Mononuclear cell (primary cell): ENCODE results near the gene TENM4. TPM values are rescaled to one million over a fixed set of nuclear protein-coding genes. Genes with fewer than 3 reads are reported as not detected.
"Not testable (repeated sequence)": the region's sequence is repeated elsewhere in the genome, so short reads cannot be mapped to it uniquely, and the experiment has no call there.

Source experiments
- H3K27me3 ChIP-seq: 2 replicates; pipeline ENCODE4 v1.6.0; 2011; ENCODE audit warnings: low read length, control low read depth; ENCODE audit not compliant: insufficient read depth
- H3K4me1 ChIP-seq: 2 replicates; pipeline ENCODE4 v1.5.1; 2011; ENCODE audit warnings: mild to moderate bottlenecking, low read length, control low read depth; ENCODE audit not compliant: insufficient read depth
- H3K4me3 ChIP-seq: 2 replicates; pipeline ENCODE4 v1.5.1; 2011; ENCODE audit warnings: mild to moderate bottlenecking, low read length, moderate library complexity
- H3K9me3 ChIP-seq: 2 replicates; pipeline ENCODE4 v1.5.1; 2011; ENCODE audit warnings: low read depth, mild to moderate bottlenecking, control low read depth, low read length
- total RNA-seq: library from RNA; depleted of rRNA; stranded (reverse); fragments of >200 nt; gene quantifications from one replicate; pipeline ENCODE4 v1.2.3, GENCODE V29; 2012

The TENM4 gene
- total RNA-seq, 1 donor, result 0.63 TPM

DNA sequence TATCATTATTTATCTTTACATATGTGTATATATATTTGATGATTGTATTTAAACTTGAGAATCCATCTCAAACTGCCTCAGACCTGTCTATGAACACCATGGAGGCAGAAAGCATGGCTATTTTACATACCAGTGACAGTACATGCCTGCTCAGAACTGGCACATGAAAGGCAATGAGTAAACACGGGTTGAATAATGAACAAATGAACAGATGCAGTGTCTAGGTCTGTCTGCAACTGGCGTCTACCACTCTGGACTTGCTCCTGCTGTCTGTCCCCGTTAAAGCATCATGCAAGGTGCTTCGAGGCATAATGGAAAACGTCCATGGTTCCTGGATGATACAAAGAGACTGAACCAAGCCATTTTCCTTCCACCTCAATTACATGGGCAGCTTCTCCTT, 594.6 kb downstream of the TENM4 start:
- Histone ChIP-seq H3K4me1 (no peaks in the 10 kb centered on the region), H3K4me3 (no peak overlapping the region), H3K9me3 (no peaks in the 10 kb centered on the region), H3K27me3 (peaks cover 4% of the 10 kb centered on the region)

DNA sequence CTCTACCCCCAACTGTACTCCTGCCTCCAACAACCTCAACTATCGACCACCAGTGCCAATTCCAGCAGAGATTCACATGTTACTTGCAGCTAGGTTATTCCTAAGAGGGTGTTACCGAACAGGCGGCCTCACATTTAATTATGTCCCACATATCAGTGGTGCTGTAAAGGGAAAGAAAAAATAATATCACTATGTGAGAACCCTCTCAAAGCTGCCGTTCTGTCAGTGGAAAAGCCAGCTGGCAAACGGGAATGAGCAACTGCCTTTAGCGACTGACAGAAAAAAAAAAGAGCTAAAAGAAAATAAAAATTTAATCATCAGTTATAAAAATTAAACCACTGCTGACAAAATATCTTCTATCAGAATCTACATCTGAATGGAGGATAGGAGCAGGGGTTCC, 595.3 kb downstream of the TENM4 start:
- no peaks in the 10 kb centered on the region for H3K4me1 ChIP-seq
- no peaks in the 10 kb centered on the region for H3K9me3 ChIP-seq
- H3K27me3 ChIP-seq, result peaks cover 4% of the 10 kb centered on the region
- no peak overlapping the region for H3K4me3 ChIP-seq

DNA sequence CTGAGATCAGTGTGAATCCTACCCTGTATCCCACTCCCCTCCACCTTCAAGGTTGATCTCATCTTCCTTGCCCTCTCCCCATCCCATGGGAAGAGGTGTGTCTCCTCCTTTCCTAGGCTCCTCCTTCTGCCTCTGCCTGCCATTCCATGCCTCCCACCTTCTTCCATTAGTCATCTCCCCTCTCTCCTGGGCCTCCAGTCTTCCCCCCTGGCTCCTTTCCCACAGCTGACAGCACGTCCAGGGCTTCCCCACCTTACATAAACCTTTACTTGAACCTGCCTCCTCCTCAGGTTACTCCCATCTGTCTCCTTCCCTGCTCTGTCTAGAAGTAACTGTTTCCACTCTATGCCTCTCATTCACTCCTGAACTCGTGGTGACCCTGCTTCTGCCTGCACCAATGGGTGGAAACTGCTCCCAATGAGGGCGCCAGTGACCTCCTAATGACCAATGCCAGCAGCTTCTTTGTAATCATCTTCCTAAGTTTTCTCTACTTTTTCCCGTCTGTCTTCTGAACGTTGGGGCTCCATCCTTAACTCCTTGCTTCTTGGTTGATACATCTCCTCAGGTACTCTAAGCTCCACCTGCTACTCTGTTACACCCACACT, 599.3 kb downstream of the TENM4 start:
- Histone ChIP-seq H3K4me3 (no peak overlapping the region), H3K27me3 (peaks cover 4% of the 10 kb centered on the region), H3K4me1 (no peaks in the 10 kb centered on the region), H3K9me3 (no peaks in the 10 kb centered on the region)

DNA sequence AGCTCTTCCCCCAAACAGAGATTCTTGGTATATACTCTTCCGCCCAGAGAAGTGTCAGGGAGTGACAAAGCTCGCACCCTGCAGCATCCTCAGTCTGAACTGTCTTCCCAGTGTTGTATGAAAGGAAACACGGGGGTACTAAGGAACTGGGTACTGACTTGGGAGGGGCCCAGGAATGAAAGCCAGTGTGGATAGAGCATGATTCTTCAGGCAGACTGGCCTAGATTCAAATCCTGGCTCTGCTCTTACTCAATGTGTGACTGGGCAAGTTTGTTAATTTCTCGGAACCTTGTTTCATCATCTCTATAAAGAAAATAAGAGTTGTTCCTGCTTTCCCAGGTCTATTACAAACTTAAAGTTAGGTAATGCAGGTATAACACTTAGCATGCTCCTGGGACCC, 600.2 kb downstream of the TENM4 start:
- no peaks in the 10 kb centered on the region for H3K4me1 ChIP-seq
- H3K9me3 ChIP-seq, result no peaks in the 10 kb centered on the region
- no peak overlapping the region for H3K4me3 ChIP-seq
- H3K27me3 ChIP-seq, result peaks cover 4% of the 10 kb centered on the region

DNA sequence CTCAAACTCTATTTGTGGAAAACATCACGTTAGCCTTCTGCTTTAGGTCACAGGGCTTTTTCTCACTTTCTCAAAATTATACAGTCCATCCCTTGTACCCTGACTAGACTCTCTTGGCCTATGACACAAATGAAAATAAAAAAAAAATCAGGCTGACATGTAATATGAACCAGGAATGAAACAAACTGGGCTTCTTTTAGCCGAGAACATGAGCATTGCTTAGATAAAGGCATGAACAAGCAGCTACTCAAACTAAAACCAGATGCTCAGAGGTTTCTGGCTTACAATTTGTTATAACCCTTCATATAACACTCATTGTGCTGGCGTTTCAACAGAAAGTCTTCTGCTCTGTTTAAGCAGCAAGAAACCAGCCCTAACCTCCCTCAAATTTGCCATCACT, 600.6 kb downstream of the TENM4 start:
- H3K27me3 ChIP-seq, result peaks cover 4% of the 10 kb centered on the region
- no peak overlapping the region for H3K4me3 ChIP-seq
- no peaks in the 10 kb centered on the region for H3K4me1 ChIP-seq
- H3K9me3 ChIP-seq, result no peaks in the 10 kb centered on the region

DNA sequence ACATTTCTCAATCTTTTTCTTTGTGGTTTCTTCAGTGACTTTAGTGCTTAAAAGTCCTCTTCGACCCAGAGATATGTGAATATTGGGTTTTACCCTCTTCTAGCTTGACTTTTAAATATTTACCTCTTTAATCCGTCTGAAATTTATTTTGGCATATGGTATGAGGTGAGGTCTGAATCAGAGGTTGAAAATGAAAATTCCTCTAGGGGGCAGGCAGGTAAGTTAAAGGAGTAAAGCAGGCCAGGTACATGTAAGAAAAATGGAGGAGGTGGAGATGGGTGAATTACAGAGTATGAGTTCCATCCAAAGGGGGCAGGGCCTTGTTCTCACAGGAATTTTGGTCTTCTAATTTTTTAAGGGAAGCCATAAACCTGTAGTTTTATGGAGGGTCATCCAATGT, 602.4 kb downstream of the TENM4 start:
- H3K9me3 ChIP-seq, result no peaks in the 10 kb centered on the region
- peaks cover 5% of the 10 kb centered on the region for H3K4me1 ChIP-seq
- peaks cover 4% of the 10 kb centered on the region for H3K27me3 ChIP-seq
- no peak overlapping the region for H3K4me3 ChIP-seq

DNA sequence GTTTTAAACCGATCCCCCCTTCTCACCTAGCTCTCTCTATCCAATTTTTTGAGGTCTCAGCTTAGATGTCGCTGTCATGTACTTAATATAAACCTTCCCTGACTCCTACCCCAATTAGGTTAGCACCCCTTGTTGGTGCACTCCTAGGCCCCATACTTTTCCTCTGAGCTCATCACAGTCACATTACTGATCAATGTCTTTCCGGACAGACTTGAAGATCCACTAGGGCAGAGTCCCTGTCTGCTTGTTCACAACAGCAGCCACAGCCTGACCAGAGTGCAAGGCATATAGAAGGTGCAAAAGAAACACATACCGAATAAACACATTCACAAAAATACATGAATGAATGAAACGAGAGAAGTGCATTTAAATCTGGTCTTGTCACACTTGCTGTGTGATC, 605.2 kb downstream of the TENM4 start:
- H3K27me3 ChIP-seq, result peaks cover 4% of the 10 kb centered on the region
- no peak overlapping the region for H3K4me3 ChIP-seq
- peaks cover 8% of the 10 kb centered on the region for H3K4me1 ChIP-seq
- H3K9me3 ChIP-seq, result no peaks in the 10 kb centered on the region

DNA sequence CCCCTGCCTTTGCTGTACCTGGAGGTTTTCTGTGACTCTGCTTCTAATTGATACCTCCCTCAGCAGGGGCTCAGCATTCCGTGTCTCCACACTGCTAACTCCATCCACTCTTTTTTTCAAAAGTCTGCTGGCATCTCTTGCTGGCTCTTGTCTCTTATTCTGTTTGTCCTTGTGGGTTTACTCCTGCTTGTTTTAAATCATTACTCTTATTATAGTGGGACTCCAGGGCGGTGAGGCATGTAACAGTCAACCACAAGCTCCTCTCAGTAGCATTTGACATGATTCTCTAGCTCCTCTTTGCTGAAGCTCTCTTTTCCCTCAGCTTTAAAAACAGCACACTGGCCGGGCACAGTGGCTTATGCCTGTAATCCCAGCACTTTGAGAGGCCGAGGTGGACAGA, 605.9 kb downstream of the TENM4 start:
- no peaks in the 10 kb centered on the region for H3K9me3 ChIP-seq
- no peak overlapping the region for H3K4me3 ChIP-seq
- H3K4me1 ChIP-seq, result peaks cover 8% of the 10 kb centered on the region
- H3K27me3 ChIP-seq, result peaks cover 3% of the 10 kb centered on the region

DNA sequence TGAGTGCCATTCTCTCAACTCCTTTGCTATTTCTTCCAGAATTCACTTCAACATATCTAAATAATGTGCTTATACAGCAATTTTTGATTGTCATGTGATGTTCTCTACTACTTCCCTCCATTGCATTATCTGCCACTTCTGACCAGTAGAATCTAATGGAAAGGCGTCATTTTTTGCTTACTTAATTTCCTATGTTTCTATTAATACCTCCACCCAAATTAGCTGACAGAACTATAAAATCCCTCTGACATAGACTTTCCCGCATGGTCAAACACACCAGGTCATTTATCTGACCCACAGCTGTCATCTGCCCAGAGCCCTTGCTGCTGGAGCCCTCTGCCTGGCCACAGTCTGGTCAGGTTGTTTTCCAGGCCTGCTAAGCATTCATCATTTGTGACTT, 607.6 kb downstream of the TENM4 start:
- no peak overlapping the region for H3K4me3 ChIP-seq
- H3K27me3 ChIP-seq, result no peaks in the 10 kb centered on the region
- no peaks in the 10 kb centered on the region for H3K9me3 ChIP-seq
- peaks cover 24% of the 10 kb centered on the region for H3K4me1 ChIP-seq

DNA sequence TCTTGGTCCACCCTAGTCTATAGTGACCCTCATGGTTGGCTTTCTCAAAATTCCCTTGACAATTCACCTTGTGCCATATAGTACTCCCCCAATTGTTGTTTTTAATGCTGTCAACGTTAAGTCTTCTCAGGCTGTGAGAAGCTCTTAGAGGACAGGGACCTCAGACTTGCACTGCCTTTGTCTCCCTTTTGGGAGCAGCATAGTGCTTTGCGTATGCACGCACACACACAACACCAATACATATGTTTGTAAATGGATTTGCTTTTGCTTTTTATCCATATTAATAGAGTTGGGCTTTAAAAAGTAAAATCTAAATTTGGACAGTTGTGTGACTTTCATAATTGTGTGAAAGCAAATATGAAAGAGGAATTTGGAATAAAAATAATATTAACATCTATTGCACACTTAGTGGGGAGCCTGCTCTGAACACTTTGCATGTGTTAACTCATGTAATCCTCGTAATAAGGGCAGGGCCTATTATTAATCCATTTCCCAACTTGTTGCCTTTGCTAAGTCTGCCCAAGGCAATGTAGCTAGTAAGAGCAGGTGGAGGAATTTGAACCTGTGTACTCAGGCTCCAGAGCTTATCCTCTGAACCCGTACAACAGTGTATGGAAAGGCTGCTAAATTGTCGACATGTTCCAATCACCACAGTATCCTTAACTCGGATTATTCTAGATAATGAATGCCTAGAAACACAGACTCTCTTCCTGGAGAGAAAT, 608.4 kb downstream of the TENM4 start:
- Histone ChIP-seq H3K4me1 (peaks cover 32% of the 10 kb centered on the region), H3K9me3 (no peaks in the 10 kb centered on the region), H3K4me3 (no peak overlapping the region), H3K27me3 (no peaks in the 10 kb centered on the region)

DNA sequence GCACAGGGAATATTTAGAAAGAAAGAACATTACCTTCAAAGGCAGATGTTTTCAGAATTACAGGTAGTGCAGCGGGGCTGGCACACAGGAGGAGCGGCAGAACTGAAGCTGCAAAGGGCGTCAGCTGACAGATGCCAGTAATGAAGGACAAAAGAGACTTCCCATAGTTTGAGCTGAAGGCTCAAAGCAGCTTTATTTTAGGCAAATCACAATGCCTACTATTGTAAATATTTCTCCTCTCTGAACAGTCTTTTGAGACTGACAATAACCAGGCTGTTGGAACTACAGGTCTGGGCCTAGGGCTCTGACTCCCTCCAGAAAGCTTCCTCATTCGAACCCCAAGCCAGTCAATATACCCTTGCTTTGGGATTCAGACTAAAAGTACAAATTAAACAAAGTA, 609.3 kb downstream of the TENM4 start:
- H3K27me3 ChIP-seq, result no peaks in the 10 kb centered on the region
- H3K4me3 ChIP-seq, result no peak overlapping the region
- no peaks in the 10 kb centered on the region for H3K9me3 ChIP-seq
- peaks cover 32% of the 10 kb centered on the region for H3K4me1 ChIP-seq

DNA sequence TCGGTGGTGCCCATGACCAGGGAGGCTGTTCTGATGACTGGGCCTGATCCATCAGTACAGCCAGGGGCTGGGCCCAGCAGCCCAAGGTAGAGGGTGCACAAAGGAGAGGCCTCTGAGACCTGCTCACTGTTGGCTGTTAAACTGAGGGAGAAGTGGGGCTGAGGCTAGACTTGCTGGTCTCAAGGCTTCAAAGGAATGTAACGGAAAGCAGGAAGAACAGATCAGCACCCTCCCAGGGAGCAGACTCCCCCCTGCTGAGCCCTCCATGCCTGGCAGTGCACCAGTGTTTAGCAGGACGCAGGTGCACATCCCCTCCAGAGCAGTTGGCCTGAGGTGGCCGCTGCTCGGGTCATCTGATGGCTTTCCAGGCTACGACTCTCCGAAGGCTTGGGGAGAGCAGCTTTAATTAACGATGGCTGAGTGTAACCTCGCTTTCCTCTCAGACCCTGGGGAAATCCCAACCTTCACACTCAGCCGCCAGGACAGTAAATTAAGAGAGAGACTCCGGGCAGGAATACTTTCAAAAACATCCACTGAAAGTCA, 610.5 kb downstream of the TENM4 start:
- H3K4me1 ChIP-seq, result peaks cover 32% of the 10 kb centered on the region
- no peak overlapping the region for H3K4me3 ChIP-seq
- H3K9me3 ChIP-seq, result no peaks in the 10 kb centered on the region
- no peaks in the 10 kb centered on the region for H3K27me3 ChIP-seq

DNA sequence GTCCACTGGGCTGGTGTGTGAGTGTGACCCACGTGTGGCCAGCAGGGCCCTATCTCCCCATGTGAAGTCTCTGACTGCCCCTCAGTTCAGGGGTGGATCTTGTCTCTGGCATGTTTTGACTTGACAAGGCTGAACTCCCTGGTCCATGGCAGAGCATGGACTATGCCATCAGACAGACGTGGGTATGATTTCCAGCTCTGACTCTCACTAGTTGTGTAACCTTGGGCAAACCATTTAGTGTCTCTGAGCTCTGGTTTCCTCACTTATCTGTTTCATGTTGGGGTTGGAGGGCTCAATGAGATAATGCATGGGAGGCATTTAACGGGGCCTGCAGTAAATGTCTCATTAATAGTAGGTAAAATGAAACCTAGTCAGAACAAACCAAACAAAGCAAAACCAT, 611.7 kb downstream of the TENM4 start:
- Histone ChIP-seq H3K4me1 (peaks cover 32% of the 10 kb centered on the region), H3K4me3 (no peak overlapping the region), H3K27me3 (no peaks in the 10 kb centered on the region), H3K9me3 (no peaks in the 10 kb centered on the region)

DNA sequence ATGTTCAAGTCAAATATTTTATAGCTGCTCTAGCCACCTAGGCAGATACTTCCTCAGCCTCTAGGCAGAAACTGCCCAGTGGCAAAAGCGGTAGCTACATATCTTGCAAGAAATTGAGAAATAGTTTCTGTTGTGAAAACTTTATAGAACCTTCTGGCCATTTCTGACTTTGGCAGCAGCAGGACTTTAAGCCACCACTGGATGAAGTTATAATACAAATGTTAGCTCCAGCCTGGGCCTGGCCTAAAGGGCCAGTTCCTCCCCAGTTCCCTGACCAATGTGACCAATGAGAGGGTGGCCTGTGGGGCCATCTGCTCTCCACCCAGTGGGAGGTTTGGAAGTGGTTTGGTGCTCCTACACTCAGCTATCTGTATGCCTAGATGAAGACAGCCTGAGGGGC, 612.2 kb downstream of the TENM4 start:
- Histone ChIP-seq H3K4me1 (peaks cover 30% of the 10 kb centered on the region), H3K4me3 (no peak overlapping the region)

DNA sequence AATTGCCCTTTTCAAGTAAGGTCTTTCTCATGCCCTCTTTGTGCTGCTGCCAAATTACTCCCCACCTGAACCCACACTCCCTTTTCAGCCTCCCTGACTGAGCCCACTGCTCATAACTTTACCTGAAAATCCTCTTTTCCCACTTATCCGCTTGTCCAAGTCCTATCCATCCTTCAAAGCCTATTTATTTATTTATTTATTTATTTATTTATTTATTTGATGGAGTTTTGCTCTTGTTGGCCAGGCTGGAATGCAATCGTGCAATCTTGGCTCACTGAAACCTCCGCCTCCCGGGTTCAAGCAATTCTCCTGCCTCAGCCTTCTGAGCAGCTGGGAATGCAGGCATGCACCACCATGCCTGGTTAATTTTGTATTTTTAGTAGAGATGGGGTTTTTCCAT, 613.5 kb downstream of the TENM4 start:
- H3K27me3 ChIP-seq, H3K4me3 ChIP-seq, H3K9me3 ChIP-seq: not testable (repeated sequence)
- H3K4me1 ChIP-seq, result peaks cover 24% of the 10 kb centered on the region

More for the DNA sequence above, 612.2 kb downstream of the TENM4 start:
- Histone ChIP-seq H3K9me3 (no peaks in the 10 kb centered on the region), H3K27me3 (no peaks in the 10 kb centered on the region)

DNA sequence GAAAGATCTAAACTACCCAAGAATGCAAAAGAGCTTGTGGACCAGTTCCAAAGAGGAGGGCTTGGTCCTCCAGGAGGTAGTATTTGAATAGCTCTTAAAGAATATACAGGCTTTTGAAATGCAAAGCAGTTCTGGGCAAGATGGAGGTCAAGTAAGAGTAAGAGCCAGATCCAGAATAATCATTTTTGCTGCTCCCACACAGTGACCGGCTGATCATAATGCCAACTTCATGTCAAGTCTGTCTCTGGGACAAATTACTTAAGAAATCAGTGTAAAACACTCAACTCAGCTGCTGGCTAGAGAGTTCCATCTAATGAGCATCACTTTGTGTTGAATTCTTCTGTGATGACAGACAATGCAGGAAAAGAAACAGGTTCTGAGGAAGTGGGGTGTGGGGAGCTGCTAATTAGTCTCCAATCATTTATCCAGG, 615.2 kb downstream of the TENM4 start:
- H3K4me1 ChIP-seq, result peaks cover 24% of the 10 kb centered on the region
- no peaks in the 10 kb centered on the region for H3K27me3 ChIP-seq
- H3K9me3 ChIP-seq, result no peaks in the 10 kb centered on the region
- no peak overlapping the region for H3K4me3 ChIP-seq
